ENCODE data around the gene GAK. TPM values are rescaled to one million over a fixed set of nuclear protein-coding genes. Genes with fewer than 3 reads are reported as not detected.

Gene GAK
- polyA plus RNA-seq, 1 donor (not counting 4 experiments of a cell fraction or from before 2014, with no cell fraction given) = 18.4 TPM

- H3K4me2 ChIP-seq (ENCODE audit: control insufficient read depth, extremely low read depth, insufficient read depth, low read depth, low read length) = no peak overlapping the region
- no peak overlapping the region for H3K27ac ChIP-seq (ENCODE audit: control insufficient read depth, insufficient read depth, low read length)
- no peaks in the 10 kb centered on the region for H3K4me1 ChIP-seq (ENCODE audit: control insufficient read depth, extremely low read depth, insufficient read depth, low read length)
- DNase-seq (ENCODE audit: low read depth, low spot score) = no peak
- H3K9me3 ChIP-seq (ENCODE audit: control insufficient read depth, low read depth, low read length) = no peaks in the 10 kb centered on the region
- no peak overlapping the region for H2AFZ ChIP-seq (ENCODE audit: control insufficient read depth, low read length)
- no peak for FAIRE-seq
- H3K4me3 ChIP-seq (ENCODE audit: control insufficient read depth in 2 of 3, extremely low read depth in 1 of 3, insufficient read depth in 2 of 3, low read depth in 1 of 3, low read length in 3 of 3) = no peak overlapping the region
- no peaks in the 10 kb centered on the region for H3K27me3 ChIP-seq (ENCODE audit: control insufficient read depth, extremely low read depth, insufficient read depth, low read length)
- H3K36me3 ChIP-seq (ENCODE audit: control insufficient read depth in 2 of 2, extremely low read depth in 1 of 2, insufficient read depth in 2 of 2, low read length in 2 of 2) = peaks cover 31 to 51% of the 10 kb centered on the region in 2 experiments
- TF ChIP-seq EZH2 (IDR thresholded peaks at IDR 0.05; ENCODE audit: low read length) = no peak
- TF ChIP-seq CTCF (optimal IDR thresholded peaks at IDR 0.05 in 1 of 3, IDR thresholded peaks at IDR 0.05 in 1 of 3, conservative IDR thresholded peaks at IDR 0.05 in 1 of 3; ENCODE audit: extremely low read depth in 1 of 3, insufficient read depth in 2 of 3, low read length in 3 of 3) = no peak
- dilution Hi-C loops (cut with MboI; ENCODE audit: extremely low pct_ligation_motif_present, low sequenced_read_pairs) = no loop called here
- no peaks in the 10 kb centered on the region for H3K9me1 ChIP-seq (ENCODE audit: control insufficient read depth, extremely low read depth, insufficient read depth, low read length)
- no peaks in the 10 kb centered on the region for H3K79me2 ChIP-seq (ENCODE audit: control insufficient read depth, insufficient read depth, low read length)
- no peak overlapping the region for H3K9ac ChIP-seq (ENCODE audit: control insufficient read depth, extremely low read depth, insufficient read depth, low read length)
- no peaks in the 10 kb centered on the region for H4K20me1 ChIP-seq (ENCODE audit: control insufficient read depth, extremely low read depth, insufficient read depth, low read length)
Observed at GRCh38 chr4:881709-882108, 50.4 kb downstream of the GAK start.

- no peak overlapping the region for H3K4me2 ChIP-seq (ENCODE audit: control insufficient read depth, extremely low read depth, insufficient read depth, low read depth, low read length)
- no peak overlapping the region for H3K9ac ChIP-seq (ENCODE audit: control insufficient read depth, extremely low read depth, insufficient read depth, low read length)
- H4K20me1 ChIP-seq (ENCODE audit: control insufficient read depth, extremely low read depth, insufficient read depth, low read length) = no peaks in the 10 kb centered on the region
- H3K36me3 ChIP-seq (ENCODE audit: control insufficient read depth in 2 of 2, extremely low read depth in 1 of 2, insufficient read depth in 2 of 2, low read length in 2 of 2) = peaks cover 39 to 56% of the 10 kb centered on the region in 2 experiments
- no peak overlapping the region for H3K27ac ChIP-seq (ENCODE audit: control insufficient read depth, insufficient read depth, low read length)
- no peak for TF ChIP-seq CTCF (optimal IDR thresholded peaks at IDR 0.05 in 1 of 3, IDR thresholded peaks at IDR 0.05 in 1 of 3, conservative IDR thresholded peaks at IDR 0.05 in 1 of 3; ENCODE audit: extremely low read depth in 1 of 3, insufficient read depth in 2 of 3, low read length in 3 of 3)
- TF ChIP-seq EZH2 (IDR thresholded peaks at IDR 0.05; ENCODE audit: low read length) = no peak
- FAIRE-seq (no peak), DNase-seq (ENCODE audit: low read depth, low spot score) (no peak)
- H3K4me3 ChIP-seq (ENCODE audit: control insufficient read depth in 2 of 3, extremely low read depth in 1 of 3, insufficient read depth in 2 of 3, low read depth in 1 of 3, low read length in 3 of 3) = no peak overlapping the region
- dilution Hi-C loops (cut with MboI; ENCODE audit: extremely low pct_ligation_motif_present, low sequenced_read_pairs) = no loop called here
- H2AFZ ChIP-seq (ENCODE audit: control insufficient read depth, low read length) = no peak overlapping the region
- no peaks in the 10 kb centered on the region for H3K27me3 ChIP-seq (ENCODE audit: control insufficient read depth, extremely low read depth, insufficient read depth, low read length)
- no peaks in the 10 kb centered on the region for H3K4me1 ChIP-seq (ENCODE audit: control insufficient read depth, extremely low read depth, insufficient read depth, low read length)
- H3K79me2 ChIP-seq (ENCODE audit: control insufficient read depth, insufficient read depth, low read length) = no peaks in the 10 kb centered on the region
- H3K9me1 ChIP-seq (ENCODE audit: control insufficient read depth, extremely low read depth, insufficient read depth, low read length) = no peaks in the 10 kb centered on the region
- H3K9me3 ChIP-seq (ENCODE audit: control insufficient read depth, low read depth, low read length) = no peaks in the 10 kb centered on the region
Observed at GRCh38 chr4:880684-881405, 51.3 kb downstream of the GAK start.

All from keratinocyte (primary cell).